Measurements from ENCODE around the gene SLC13A5. TPM values are rescaled to one million over a fixed set of nuclear protein-coding genes. Genes with fewer than 3 reads are reported as not detected.
A peak's percentile ranks its signal among the peaks of the same experiment; 100 is the strongest.

Gene SLC13A5
- total and polyA plus RNA-seq, 2 donors (not counting 1 experiment from before 2014, with no cell fraction given) = not detected

DNA sequence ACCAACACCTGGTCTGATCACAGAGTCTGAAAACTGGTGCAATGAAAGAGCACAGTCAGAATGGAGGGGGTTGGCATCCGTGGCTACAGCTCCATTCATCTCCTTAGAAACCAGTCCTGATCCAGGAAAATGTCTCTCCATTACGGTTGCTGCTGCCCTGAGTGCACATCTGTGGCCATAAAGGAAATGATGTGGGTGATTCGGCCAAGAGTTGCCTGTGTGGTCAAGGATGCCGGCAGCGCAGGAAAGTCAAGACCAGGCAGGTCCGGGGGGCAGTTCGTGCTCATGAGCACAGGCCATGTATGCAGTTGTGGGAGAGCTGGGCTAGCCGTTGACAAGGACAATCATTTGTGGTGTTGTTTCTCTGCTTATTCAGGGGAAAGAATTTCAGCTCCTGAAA is 48.6 kb upstream of the SLC13A5 start:
- peaks cover 11% of the 10 kb centered on the region for H3K79me2 ChIP-seq (ENCODE audit: control insufficient read depth, insufficient read depth, low read length)
- H3K4me2 ChIP-seq (replicated peaks; ENCODE audit: low read depth, low read length, poor library complexity, severe bottlenecking) = no peak overlapping the region
- CTCF ChIA-PET = no interaction called here
- no peak overlapping the region for H3K27ac Mint-ChIP-seq
- no peak overlapping the region for H3K4me3 Mint-ChIP-seq
- ATAC-seq (ENCODE audit: low read depth) (no peak), DNase-seq (no peak)
- intact Hi-C loops (cut with micrococcal nuclease) = no loop called here
- H3K27ac ChIP-seq (ENCODE audit: low read length in 2 of 2) = no peak overlapping the region
- H3K4me3 ChIP-seq (ENCODE audit: control extremely low read depth in 1 of 5, extremely low read depth in 1 of 5, insufficient read depth in 1 of 5, low read depth in 2 of 5, low read length in 4 of 5) = no peak overlapping the region
- peaks cover 1 to 80% of the 10 kb centered on the region in 2 experiments for H3K36me3 ChIP-seq (replicated peaks in 1 of 2; ENCODE audit: control extremely low read depth in 1 of 2, control insufficient read depth in 1 of 2, extremely low read depth in 1 of 2, insufficient read depth in 2 of 2, low read length in 1 of 2)
- H3K27me3 ChIP-seq (replicated peaks in 1 of 4; ENCODE audit: control extremely low read depth in 1 of 4, control insufficient read depth in 3 of 4, insufficient read depth in 4 of 4, low read length in 3 of 4) = no peaks in the 10 kb centered on the region
- H3K9ac ChIP-seq (ENCODE audit: low read length) = no peak overlapping the region
- H3K4me1 Mint-ChIP-seq = peaks cover 13% of the 10 kb centered on the region
- peaks cover 5 to 15% of the 10 kb centered on the region in 2 donors for H3K4me1 ChIP-seq (ENCODE audit: control insufficient read depth in 2 of 2, insufficient read depth in 2 of 2, low read length in 2 of 2)
- no peaks in the 10 kb centered on the region for H3K27me3 Mint-ChIP-seq
- POLR2A ChIA-PET = no interaction called here
- no peaks in the 10 kb centered on the region for H3K9me3 ChIP-seq (ENCODE audit: control extremely low read depth in 1 of 3, control insufficient read depth in 2 of 3, insufficient read depth in 1 of 3, low read length in 2 of 3)
- H2AFZ ChIP-seq (ENCODE audit: insufficient read depth, low read depth, low read length, poor library complexity, severe bottlenecking) = no peak overlapping the region
- peaks cover 6% of the 10 kb centered on the region for H3K9me3 Mint-ChIP-seq (ENCODE audit: insufficient read depth)
- no peak for TF ChIP-seq EZH2 (IDR thresholded peaks at IDR 0.05; ENCODE audit: borderline replicate concordance, insufficient read depth, low read depth, low read length, poor library complexity, severe bottlenecking)
- TF ChIP-seq, protein P1, sequence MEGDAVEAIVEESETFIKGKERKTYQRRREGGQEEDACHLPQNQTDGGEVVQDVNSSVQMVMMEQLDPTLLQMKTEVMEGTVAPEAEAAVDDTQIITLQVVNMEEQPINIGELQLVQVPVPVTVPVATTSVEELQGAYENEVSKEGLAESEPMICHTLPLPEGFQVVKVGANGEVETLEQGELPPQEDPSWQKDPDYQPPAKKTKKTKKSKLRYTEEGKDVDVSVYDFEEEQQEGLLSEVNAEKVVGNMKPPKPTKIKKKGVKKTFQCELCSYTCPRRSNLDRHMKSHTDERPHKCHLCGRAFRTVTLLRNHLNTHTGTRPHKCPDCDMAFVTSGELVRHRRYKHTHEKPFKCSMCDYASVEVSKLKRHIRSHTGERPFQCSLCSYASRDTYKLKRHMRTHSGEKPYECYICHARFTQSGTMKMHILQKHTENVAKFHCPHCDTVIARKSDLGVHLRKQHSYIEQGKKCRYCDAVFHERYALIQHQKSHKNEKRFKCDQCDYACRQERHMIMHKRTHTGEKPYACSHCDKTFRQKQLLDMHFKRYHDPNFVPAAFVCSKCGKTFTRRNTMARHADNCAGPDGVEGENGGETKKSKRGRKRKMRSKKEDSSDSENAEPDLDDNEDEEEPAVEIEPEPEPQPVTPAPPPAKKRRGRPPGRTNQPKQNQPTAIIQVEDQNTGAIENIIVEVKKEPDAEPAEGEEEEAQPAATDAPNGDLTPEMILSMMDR (IDR thresholded peaks at IDR 0.05) = no peak
- H4K20me1 ChIP-seq (ENCODE audit: control insufficient read depth, insufficient read depth, low read length, poor library complexity, severe bottlenecking) = no peaks in the 10 kb centered on the region
- 93% methylated on average over 6 of the region's 8 CpGs for WGBS (ENCODE audit: insufficient coverage)

DNA sequence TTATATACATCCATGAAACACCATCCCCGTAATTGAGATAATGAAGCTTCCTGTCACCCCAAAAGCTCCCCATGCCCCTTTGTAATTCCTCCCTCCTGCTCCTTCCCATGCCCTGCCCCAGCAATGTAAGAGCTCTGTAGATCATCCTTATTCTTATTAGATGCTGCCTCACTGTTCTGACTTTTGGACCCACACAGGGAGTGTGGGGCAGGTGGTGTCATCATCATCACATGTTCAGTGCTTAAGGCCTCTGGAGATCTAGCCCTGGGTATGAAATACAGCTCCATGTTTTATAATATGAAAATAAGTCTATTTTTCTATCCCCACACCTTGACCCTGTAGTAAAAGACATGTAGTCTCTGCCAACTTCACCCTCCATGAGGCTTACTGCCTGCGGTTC is 44.6 kb upstream of the SLC13A5 start:
- Mint-ChIP-seq H3K4me3 (peak overlapping the region; percentile 57), H3K27ac (no peak overlapping the region), H3K9me3 (ENCODE audit: insufficient read depth) (no peaks in the 10 kb centered on the region), H3K27me3 (no peaks in the 10 kb centered on the region), H3K4me1 (peaks cover 32% of the 10 kb centered on the region)
- Histone ChIP-seq H3K4me3 (ENCODE audit: control extremely low read depth in 1 of 5, extremely low read depth in 1 of 5, insufficient read depth in 1 of 5, low read depth in 2 of 5, low read length in 4 of 5) (no peak overlapping the region), H3K36me3 (replicated peaks in 1 of 2; ENCODE audit: control extremely low read depth in 1 of 2, control insufficient read depth in 1 of 2, extremely low read depth in 1 of 2, insufficient read depth in 2 of 2, low read length in 1 of 2) (peaks cover 1 to 43% of the 10 kb centered on the region in 2 experiments), H3K9me3 (ENCODE audit: control extremely low read depth in 1 of 3, control insufficient read depth in 2 of 3, insufficient read depth in 1 of 3, low read length in 2 of 3) (no peaks in the 10 kb centered on the region), H3K27me3 (replicated peaks in 1 of 4; ENCODE audit: control extremely low read depth in 1 of 4, control insufficient read depth in 3 of 4, insufficient read depth in 4 of 4, low read length in 3 of 4) (no peaks in the 10 kb centered on the region), H3K4me1 (ENCODE audit: control insufficient read depth in 2 of 2, insufficient read depth in 2 of 2, low read length in 2 of 2) (peaks cover 9 to 32% of the 10 kb centered on the region in 2 donors), H2AFZ (ENCODE audit: insufficient read depth, low read depth, low read length, poor library complexity, severe bottlenecking) (no peak overlapping the region), H4K20me1 (ENCODE audit: control insufficient read depth, insufficient read depth, low read length, poor library complexity, severe bottlenecking) (no peaks in the 10 kb centered on the region), H3K4me2 (replicated peaks; ENCODE audit: low read depth, low read length, poor library complexity, severe bottlenecking) (peak overlapping the region; percentile 26), H3K9ac (ENCODE audit: low read length) (no peak overlapping the region), H3K27ac (ENCODE audit: low read length in 2 of 2) (no peak overlapping the region), H3K79me2 (ENCODE audit: control insufficient read depth, insufficient read depth, low read length) (peaks cover 21% of the 10 kb centered on the region)
- no peak for TF ChIP-seq EZH2 (IDR thresholded peaks at IDR 0.05; ENCODE audit: borderline replicate concordance, insufficient read depth, low read depth, low read length, poor library complexity, severe bottlenecking)
- TF ChIP-seq, protein P1 (IDR thresholded peaks at IDR 0.05) = no peak
- CTCF ChIA-PET = no interaction called here
- POLR2A ChIA-PET = no interaction called here
- DNase-seq (no peak), ATAC-seq (ENCODE audit: low read depth) (no peak)
- WGBS (ENCODE audit: insufficient coverage) = 89% methylated on average over 1 of the region's 2 CpGs
- intact Hi-C loops (cut with micrococcal nuclease) = no loop called here

All from B cell (primary cell).